HG03469 (cell line): ENCODE results near the gene RSPRY1.

Experiments used
- ATAC-seq: cut with Tn5 transposase; IDR thresholded peaks from one replicate; pipeline ENCODE4 v1.9.1; 2021; ENCODE audit warnings: mild to moderate bottlenecking, moderate library complexity, moderate number of reproducible peaks; ENCODE audit not compliant: unreplicated experiment

Gene RSPRY1

GRCh38 chr16:57289391-57290257, 103.5 kb downstream of the RSPRY1 start:
- ATAC-seq, result no peak
